Fibroblast of villous mesenchyme (primary cell): ENCODE results near the gene DHCR24. TPM values are rescaled to one million over a fixed set of nuclear protein-coding genes. Genes with fewer than 3 reads are reported as not detected.

Experiments used
- DNase-seq: peaks from one replicate; pipeline ENCODE4 v3.0.0-alpha.2; 2010; ENCODE audit warnings: low read depth
- H3K4me3 ChIP-seq: 2 replicates; pipeline ENCODE4 v1.5.1; 2011; ENCODE audit warnings: low read depth, mild to moderate bottlenecking, low read length
- CTCF ChIP-seq: IDR thresholded peaks from 2 replicates; pipeline ENCODE4 v1.5.1; 2012; ENCODE audit warnings: low read depth, mild to moderate bottlenecking, low read length; ENCODE audit not compliant: insufficient read depth
- total RNA-seq: library from RNA; depleted of rRNA; stranded (reverse); fragments of >200 nt; gene quantifications from 2 replicates; pipeline ENCODE4 v1.2.3, GENCODE V29; 2012

DHCR24 gene
- total RNA-seq, 1 donor = 297 TPM

GRCh38 chr1:54848134-54848948 lies 38.7 kb downstream of the DHCR24 start:
- TF ChIP-seq CTCF = no peak
- H3K4me3 ChIP-seq = no peak overlapping the region
- DNase-seq = no peak

- no peak overlapping the region for H3K4me3 ChIP-seq
- DNase-seq = no peak
- TF ChIP-seq CTCF = no peak
Measured at GRCh38 chr1:54846716-54847284, 40.2 kb downstream of the DHCR24 start.

- H3K4me3 ChIP-seq = no peak overlapping the region
- no peak for TF ChIP-seq CTCF
- no peak for DNase-seq
Measured at GRCh38 chr1:54846301-54846700, 40.7 kb downstream of the DHCR24 start.

- TF ChIP-seq CTCF = no peak
- H3K4me3 ChIP-seq = no peak overlapping the region
- no peak for DNase-seq
Measured at GRCh38 chr1:54845772-54846171, 41.2 kb downstream of the DHCR24 start.

- no peak for TF ChIP-seq CTCF
- no peak overlapping the region for H3K4me3 ChIP-seq
- DNase-seq = no peak
Measured at GRCh38 chr1:54844564-54844963, 42.4 kb downstream of the DHCR24 start.

GRCh38 chr1:54843449-54843848 lies 43.5 kb downstream of the DHCR24 start:
- DNase-seq = no peak
- no peak overlapping the region for H3K4me3 ChIP-seq
- no peak for TF ChIP-seq CTCF
